Activated CD4-positive, alpha-beta memory T cell treated with anti-CD3 and anti-CD28 coated beads for 36 hours (primary cell): ENCODE results near the gene OS9. TPM values are rescaled to one million over a fixed set of nuclear protein-coding genes. Genes with fewer than 3 reads are reported as not detected.

ENCODE experiments used
- CTCF ChIA-PET: fragments of 350-600 bp; sonication (Branson Sonifier 250); formaldehyde crosslinking; loops from one replicate; lab custom pipeline; 2021; ENCODE audit warnings: antibody characterized with exemption, inconsistent platforms; lab: Charles Lee
- POLR2A ChIA-PET: fragments of 350-600 bp; sonication (Branson Sonifier 250); formaldehyde crosslinking; loops from one replicate; lab custom pipeline; 2021; ENCODE audit warnings: antibody characterized with exemption; lab: Charles Lee
- DNase-seq: peaks from one replicate; pipeline ENCODE4 v3.0.0-alpha.2; 2020
- H3K27ac Mint-ChIP-seq: one replicate; pipeline ENCODE4 v1.8.0; 2021; ENCODE audit warnings: mixed read lengths
- H3K27me3 Mint-ChIP-seq: one replicate; pipeline ENCODE4 v1.8.0; 2021; ENCODE audit warnings: mixed read lengths
- H3K36me3 Mint-ChIP-seq: one replicate; pipeline ENCODE4 v1.8.0; 2021; ENCODE audit warnings: mixed read lengths
- H3K4me1 Mint-ChIP-seq: one replicate; pipeline ENCODE4 v1.8.0; 2021; ENCODE audit warnings: low read depth, mixed read lengths
- H3K4me3 Mint-ChIP-seq: one replicate; pipeline ENCODE4 v1.8.0; 2021; ENCODE audit warnings: mild to moderate bottlenecking, mixed read lengths
- H3K9me3 Mint-ChIP-seq: one replicate; pipeline ENCODE4 v1.8.0; 2021; ENCODE audit warnings: mixed read lengths
- intact Hi-C: fragments of 100-400 bp; cut with micrococcal nuclease; formaldehyde crosslinking; loops from one replicate; pipeline ENCODE4 v1.15.1; 2023
- total RNA-seq, 2 experiments: library from RNA; stranded (reverse); gene quantifications; one replicate each; pipeline ENCODE4 v1.2.3, GENCODE V29; 2021

Gene OS9
- total RNA-seq, 2 experiments from 2014 or later: 73.4 to 74.8 TPM

DNA sequence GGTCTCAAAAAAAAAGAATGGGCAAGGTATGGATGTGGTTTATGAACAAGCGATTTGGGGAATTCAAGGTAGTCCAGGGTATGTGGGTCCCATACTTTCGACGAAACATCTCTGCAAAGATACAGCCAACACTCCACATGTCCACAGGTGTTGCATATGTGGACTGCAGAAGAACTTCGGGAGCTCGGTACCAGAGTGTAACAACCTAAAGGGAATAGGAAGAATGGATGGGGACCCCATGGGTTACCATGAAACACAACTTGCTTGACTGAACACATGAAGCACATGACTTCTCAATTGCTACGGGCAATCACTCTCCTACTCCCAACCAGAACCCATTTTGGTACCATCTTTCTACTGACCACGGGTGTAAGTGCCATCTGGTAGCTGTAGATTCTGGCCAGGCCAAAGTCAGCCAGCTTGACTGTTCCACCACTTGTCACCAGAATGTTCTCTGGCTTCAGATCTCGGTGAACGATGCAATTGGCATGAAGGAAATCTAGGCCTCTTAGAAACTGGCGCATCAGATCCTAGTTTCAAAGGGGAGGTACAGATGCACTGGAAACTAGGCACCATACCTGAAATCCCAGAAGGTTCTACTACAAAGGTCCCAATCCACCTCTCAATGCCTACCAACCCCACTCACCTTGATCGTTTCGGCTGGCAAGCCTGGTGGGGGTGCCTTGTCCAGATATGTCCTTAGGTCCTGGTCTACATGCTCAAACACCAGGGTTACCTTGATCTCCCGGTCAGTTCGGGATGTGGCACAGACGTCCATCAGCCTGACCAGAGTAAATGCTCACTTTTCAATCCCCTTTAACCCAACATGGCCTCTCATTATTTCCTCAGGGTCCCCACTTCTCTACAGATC is 56.9 kb downstream of the OS9 start:
- H3K4me1 Mint-ChIP-seq: peaks cover 51% of the 10 kb centered on the region
- H3K4me3 Mint-ChIP-seq: peak overlapping the region; percentile 95
- intact Hi-C loops: loop anchor here (10.0 kb wide), 1 partner anchor 676 kb away; the partner anchor contains the start of gene NEMP1
- peak overlapping the region; percentile 91 for H3K27ac Mint-ChIP-seq
- DNase-seq: no peak
- H3K36me3 Mint-ChIP-seq: peaks cover 46% of the 10 kb centered on the region
- no peaks in the 10 kb centered on the region for H3K9me3 Mint-ChIP-seq
- CTCF ChIA-PET: interaction anchor here (1.0 kb wide), 1 partner anchor 8 kb away, joined by 3 read pairs; no protein-coding TSS in a partner anchor
- H3K27me3 Mint-ChIP-seq: no peaks in the 10 kb centered on the region
- POLR2A ChIA-PET: no interaction called here

DNA sequence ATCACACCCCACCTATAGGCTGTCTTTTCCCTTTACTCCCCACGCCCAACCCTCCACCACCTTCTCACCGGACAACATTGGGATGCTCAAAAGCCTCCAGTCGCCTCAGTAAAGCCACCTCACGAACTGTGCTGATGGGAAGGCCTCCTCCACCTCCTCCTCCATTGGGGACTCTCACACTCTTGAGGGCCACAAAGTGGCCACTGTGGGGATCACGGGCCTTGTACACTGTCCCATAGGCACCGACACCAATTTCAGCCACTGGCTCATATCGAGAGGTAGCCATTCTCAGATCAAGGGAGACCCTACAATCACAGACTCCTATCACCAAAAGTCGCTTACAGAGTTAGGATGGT is 57.5 kb downstream of the OS9 start:
- H3K27me3 Mint-ChIP-seq: no peaks in the 10 kb centered on the region
- CTCF ChIA-PET: no interaction called here
- H3K4me1 Mint-ChIP-seq: peaks cover 50% of the 10 kb centered on the region
- no peaks in the 10 kb centered on the region for H3K9me3 Mint-ChIP-seq
- peak overlapping the region; percentile 95 for H3K4me3 Mint-ChIP-seq
- peak overlapping the region; percentile 91 for H3K27ac Mint-ChIP-seq
- POLR2A ChIA-PET: interaction anchor here (0.6 to 1.6 kb wide), 3 partner anchors 9 to 147 kb away, joined by 3 to 10 read pairs (median 3); partner anchors contain the start of genes DTX3 and EEF1AKMT3
- DNase-seq: no peak
- H3K36me3 Mint-ChIP-seq: peaks cover 42% of the 10 kb centered on the region
- intact Hi-C loops: loop anchor here (10.0 kb wide), 1 partner anchor 677 kb away; the partner anchor contains the start of gene NEMP1

DNA sequence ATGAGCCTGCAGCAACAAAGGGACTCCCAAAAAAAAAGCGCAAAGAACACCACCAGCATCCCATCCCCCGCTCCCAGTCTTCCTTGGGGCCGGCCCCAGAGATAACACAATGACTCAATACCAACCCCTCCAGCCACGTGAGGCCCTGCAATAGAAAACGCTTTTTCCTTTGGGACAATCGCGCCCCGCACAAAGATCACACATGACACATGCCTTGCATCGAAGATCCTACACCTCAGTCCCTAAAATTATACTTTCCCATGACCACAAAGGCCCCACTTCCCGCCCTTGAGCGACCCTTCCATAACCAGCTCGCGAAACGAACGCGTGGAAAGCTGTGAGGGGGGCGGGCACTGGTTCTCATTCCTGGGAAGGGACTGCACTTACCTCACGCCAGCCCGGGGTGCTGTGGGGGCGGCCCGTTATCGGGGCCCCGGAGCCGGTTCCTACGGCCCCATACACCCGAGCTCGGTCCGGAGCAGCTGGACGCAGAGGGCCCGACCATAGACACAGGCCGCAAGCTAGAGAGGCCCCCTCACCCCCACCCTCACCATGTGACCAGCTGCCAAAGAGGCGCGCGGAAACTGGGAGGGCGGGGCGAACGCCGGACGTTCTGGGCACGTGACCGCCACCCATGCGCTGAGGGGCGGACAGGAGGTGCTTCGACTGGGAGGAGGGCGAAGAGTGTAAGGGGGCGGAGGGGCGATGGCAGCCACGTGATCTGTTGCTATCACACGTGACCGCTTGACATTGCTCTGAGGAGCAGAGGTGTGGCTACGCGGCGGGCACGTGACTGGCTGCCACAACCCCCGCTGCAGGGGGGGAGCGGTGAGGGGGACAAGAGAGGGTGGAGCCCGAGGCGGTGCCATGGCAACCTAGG is 58.1 kb downstream of the OS9 start, which contains the start of gene CDK4:
Gene CDK4 (minus strand): TSS at position 523 of the 880 bp plus-strand sequence. CDS start 593 bp downstream, outside the sequence.
- peaks cover 43% of the 10 kb centered on the region for H3K36me3 Mint-ChIP-seq
- H3K4me1 Mint-ChIP-seq: peaks cover 54% of the 10 kb centered on the region
- POLR2A ChIA-PET: interaction anchor here (0.6 to 1.6 kb wide), 3 partner anchors 10 to 148 kb away, joined by 3 to 10 read pairs (median 3); partner anchors contain the start of genes DTX3 and EEF1AKMT3
- H3K27ac Mint-ChIP-seq: peak within 1 kb of the TSS; percentile 91
- intact Hi-C loops: loop anchor here (1.0 to 10.0 kb wide), 8 partner anchors 8 to 1845 kb away; partner anchors contain the start of genes CTDSP2, EEF1AKMT3, MBD6 and METTL1
- no peaks in the 10 kb centered on the region for H3K27me3 Mint-ChIP-seq
- CTCF ChIA-PET: interaction anchor here (0.7 to 1.0 kb wide), 2 partner anchors 10 to 13 kb away, joined by 3 to 7 read pairs; no protein-coding TSS in a partner anchor
- H3K4me3 Mint-ChIP-seq: peak within 1 kb of the TSS; percentile 95
- peak; percentile 100 for DNase-seq
- H3K9me3 Mint-ChIP-seq: no peaks in the 10 kb centered on the region

DNA sequence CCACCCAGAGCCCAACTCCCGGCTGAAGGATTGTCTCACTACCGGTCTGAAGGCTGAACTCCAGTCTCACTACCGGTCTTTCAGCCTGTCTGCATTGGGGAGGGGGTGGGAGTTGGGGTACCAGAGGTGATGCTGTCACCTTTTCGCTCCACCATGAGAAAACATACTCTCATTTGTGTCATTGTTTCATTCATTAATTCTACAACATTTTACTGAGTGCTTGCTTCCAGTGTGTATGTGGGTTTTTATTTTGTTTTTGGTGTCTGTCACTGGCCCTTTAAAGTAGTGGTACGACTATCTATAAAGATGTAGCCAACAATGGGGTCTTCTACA is 58.7 kb downstream of the OS9 start:
- Mint-ChIP-seq H3K9me3 (no peaks in the 10 kb centered on the region), H3K27me3 (no peaks in the 10 kb centered on the region), H3K27ac (peak overlapping the region; percentile 91), H3K4me3 (peak overlapping the region; percentile 95), H3K4me1 (peaks cover 56% of the 10 kb centered on the region), H3K36me3 (peaks cover 40% of the 10 kb centered on the region)
- ChIA-PET POLR2A (interaction anchor here (1.1 to 1.6 kb wide), 2 partner anchors 10 to 20 kb away, joined by 3 to 10 read pairs; partner anchors contain the start of gene EEF1AKMT3), CTCF (interaction anchor here (1.0 kb wide), 1 partner anchor 11 kb away, joined by 7 read pairs; no protein-coding TSS in a partner anchor)
- intact Hi-C loops: loop anchor here (1.0 to 10.0 kb wide), 8 partner anchors 8 to 1844 kb away; partner anchors contain the start of genes CTDSP2, EEF1AKMT3, MBD6 and METTL1
- DNase-seq: no peak

DNA sequence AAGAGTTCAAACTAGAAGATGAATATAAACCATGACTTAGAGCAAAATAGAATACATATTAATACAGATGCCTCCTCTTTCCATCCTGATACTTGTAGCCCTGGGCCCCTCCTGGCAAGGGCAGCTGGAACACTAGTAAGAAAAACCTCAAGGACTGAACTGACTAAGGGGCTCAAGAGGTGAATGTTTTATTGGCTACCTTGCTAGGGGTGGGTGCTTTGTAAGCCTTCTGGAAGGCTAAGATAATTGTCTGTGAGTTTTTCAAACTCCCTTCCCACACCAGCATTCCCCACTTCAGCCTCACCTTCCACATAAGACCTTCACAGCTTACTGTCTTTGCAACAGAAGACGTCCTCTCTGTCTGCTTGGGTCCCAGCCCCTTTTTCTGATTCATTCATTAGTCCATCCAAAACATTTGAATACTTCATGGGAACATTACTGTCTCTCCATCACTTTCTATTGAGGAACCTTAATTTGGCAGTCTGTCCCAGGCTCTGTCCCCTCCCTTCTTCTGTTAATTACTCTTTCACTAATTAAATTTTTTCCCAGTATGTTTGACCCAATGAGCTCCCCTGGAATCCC is 59.9 kb downstream of the OS9 start:
- Mint-ChIP-seq H3K4me1 (peaks cover 59% of the 10 kb centered on the region), H3K27ac (peak overlapping the region; percentile 77), H3K4me3 (peak overlapping the region; percentile 81), H3K9me3 (no peaks in the 10 kb centered on the region), H3K36me3 (peaks cover 37% of the 10 kb centered on the region), H3K27me3 (no peaks in the 10 kb centered on the region)
- POLR2A ChIA-PET: interaction anchor here (0.6 to 1.6 kb wide), 2 partner anchors 11 to 12 kb away, joined by 3 to 4 read pairs; no protein-coding TSS in a partner anchor
- DNase-seq: no peak
- intact Hi-C loops: loop anchor here (2.0 to 10.0 kb wide), 2 partner anchors 679 to 1843 kb away; partner anchors contain the start of genes NEMP1 and SLC16A7
- CTCF ChIA-PET: no interaction called here

- peaks cover 36% of the 10 kb centered on the region for H3K36me3 Mint-ChIP-seq
- H3K27me3 Mint-ChIP-seq: no peaks in the 10 kb centered on the region
- H3K4me3 Mint-ChIP-seq: peak within 1 kb of the TSS; percentile 81
- H3K4me1 Mint-ChIP-seq: peaks cover 60% of the 10 kb centered on the region
- CTCF ChIA-PET: interaction anchor here (0.6 to 2.6 kb wide), 2 partner anchors 10 to 31 kb away, joined by 3 to 17 read pairs; partner anchors contain the start of gene TSPAN31
- POLR2A ChIA-PET: interaction anchor here (0.6 to 1.8 kb wide), 3 partner anchors 10 to 17 kb away, joined by 3 to 6 read pairs (median 4); partner anchors contain the start of genes EEF1AKMT3 and METTL1
- intact Hi-C loops: loop anchor here (10.0 kb wide), 1 partner anchor 680 kb away; the partner anchor contains the start of gene NEMP1
- no peaks in the 10 kb centered on the region for H3K9me3 Mint-ChIP-seq
- DNase-seq: peak; percentile 92
- peak within 1 kb of the TSS; percentile 77 for H3K27ac Mint-ChIP-seq
Measured at GRCh38 chr12:57754411-57755193, 60.7 kb downstream of the OS9 start, which contains the start of gene MARCHF9. MARCHF9 (plus strand) TSS chr12:57755103; CDS start chr12:57755529, 426 bp downstream.

DNA sequence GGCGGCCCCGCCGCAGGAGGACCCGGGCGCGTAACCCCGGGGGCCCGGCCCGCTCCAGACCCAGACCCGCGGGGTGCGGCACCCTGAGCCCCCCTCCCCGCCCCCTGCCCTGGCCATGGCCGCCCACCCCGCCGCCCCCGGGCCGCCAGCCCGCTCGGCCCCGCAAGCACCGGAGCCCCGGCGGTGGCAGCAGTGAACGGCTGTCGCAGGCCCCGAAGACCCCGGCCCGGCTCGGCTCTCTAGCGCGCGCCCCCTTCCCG is 61.2 kb downstream of the OS9 start:
- H3K36me3 Mint-ChIP-seq: peaks cover 38% of the 10 kb centered on the region
- intact Hi-C loops: loop anchor here (10.0 kb wide), 1 partner anchor 680 kb away; the partner anchor contains the start of gene NEMP1
- no peak overlapping the region for H3K27ac Mint-ChIP-seq
- peak overlapping the region; percentile 17 for H3K4me3 Mint-ChIP-seq
- no peaks in the 10 kb centered on the region for H3K27me3 Mint-ChIP-seq
- POLR2A ChIA-PET: interaction anchor here (1.6 to 1.8 kb wide), 2 partner anchors 10 to 17 kb away, joined by 3 to 6 read pairs; partner anchors contain the start of genes EEF1AKMT3 and METTL1
- H3K9me3 Mint-ChIP-seq: no peaks in the 10 kb centered on the region
- peaks cover 62% of the 10 kb centered on the region for H3K4me1 Mint-ChIP-seq
- CTCF ChIA-PET: interaction anchor here (0.6 to 2.6 kb wide), 3 partner anchors 10 to 31 kb away, joined by 3 to 17 read pairs (median 8); partner anchors contain the start of genes EEF1AKMT3, METTL1 and TSPAN31
- no peak for DNase-seq

DNA sequence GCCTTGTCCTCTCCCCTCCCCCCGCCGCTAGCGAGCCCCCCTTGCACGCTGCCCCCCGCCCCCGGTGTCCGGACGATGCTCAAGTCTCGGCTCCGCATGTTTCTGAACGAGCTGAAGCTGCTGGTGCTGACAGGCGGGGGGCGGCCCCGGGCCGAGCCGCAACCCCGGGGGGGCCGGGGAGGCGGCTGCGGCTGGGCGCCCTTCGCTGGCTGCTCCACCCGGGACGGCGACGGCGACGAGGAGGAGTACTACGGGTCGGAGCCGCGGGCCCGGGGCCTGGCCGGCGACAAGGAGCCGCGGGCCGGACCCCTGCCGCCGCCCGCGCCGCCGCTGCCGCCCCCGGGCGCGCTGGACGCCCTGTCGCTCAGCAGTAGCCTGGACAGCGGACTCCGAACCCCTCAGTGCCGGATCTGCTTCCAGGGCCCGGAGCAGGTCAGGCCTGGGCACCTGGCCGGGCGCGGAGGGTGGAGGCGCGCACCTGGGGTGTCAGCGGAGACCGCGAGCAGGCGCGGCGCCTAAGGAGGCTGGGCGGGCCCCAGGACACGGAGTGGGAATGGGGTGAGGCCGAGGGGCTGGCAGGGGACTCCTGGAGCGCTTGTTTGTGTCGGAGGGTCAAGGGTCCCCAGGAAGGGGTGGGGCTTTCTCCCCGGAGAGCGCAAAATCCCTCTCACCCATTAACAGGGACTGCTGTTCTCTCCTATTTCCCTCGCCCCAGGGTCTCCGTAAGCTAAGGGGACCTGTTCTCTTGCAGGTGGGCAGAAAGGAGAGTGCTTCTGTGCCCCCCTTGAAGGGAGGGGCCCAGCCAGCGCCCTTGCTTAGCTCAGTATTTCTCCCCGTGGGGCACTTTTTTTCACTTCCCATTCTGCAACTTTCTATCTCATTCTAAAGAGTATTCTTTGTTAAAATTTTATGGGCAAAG is 61.8 kb downstream of the OS9 start:
- POLR2A ChIA-PET: interaction anchor here (1.2 to 1.9 kb wide), 5 partner anchors 9 to 28 kb away, joined by 3 to 6 read pairs (median 4); partner anchors contain the start of genes EEF1AKMT3 and METTL1
- H3K9me3 Mint-ChIP-seq: no peaks in the 10 kb centered on the region
- H3K4me3 Mint-ChIP-seq: peak overlapping the region; percentile 79
- H3K27me3 Mint-ChIP-seq: no peaks in the 10 kb centered on the region
- CTCF ChIA-PET: interaction anchor here (0.6 to 2.6 kb wide), 17 partner anchors 9 to 149 kb away, joined by 3 to 52 read pairs (median 11); partner anchors contain the start of genes AVIL, CYP27B1, EEF1AKMT3 and METTL1
- DNase-seq: peak; percentile 44
- intact Hi-C loops: loop anchor here (1.0 to 10.0 kb wide), 3 partner anchors 10 to 681 kb away; partner anchors contain the start of gene NEMP1
- H3K4me1 Mint-ChIP-seq: peaks cover 56% of the 10 kb centered on the region
- peaks cover 34% of the 10 kb centered on the region for H3K36me3 Mint-ChIP-seq
- peak overlapping the region; percentile 50 for H3K27ac Mint-ChIP-seq
